CMK (cell line): ENCODE results near the gene P2RX7.
A peak's percentile ranks its signal among the peaks of the same experiment; 100 is the strongest.

Experiments used
- DNase-seq: peaks from one replicate; pipeline ENCODE4 v3.0.0-alpha.2; 2010; ENCODE audit warnings: low read depth

The P2RX7 gene

GRCh38 chr12:121132601-121133481 lies at the start of gene P2RX7:
P2RX7 (plus strand) TSS chr12:121132876; CDS start chr12:121132971, 95 bp downstream.
- DNase-seq = no peak

GRCh38 chr12:121084229-121084628 lies 48.4 kb upstream of the P2RX7 start:
- DNase-seq = no peak

GRCh38 chr12:121085069-121085468 lies 47.6 kb upstream of the P2RX7 start:
- no peak for DNase-seq

GRCh38 chr12:121085506-121086353 lies 46.9 kb upstream of the P2RX7 start:
- no peak for DNase-seq

- DNase-seq = no peak
These were observed 45.8 kb upstream of the P2RX7 start for GRCh38 chr12:121086781-121087295.

GRCh38 chr12:121087467-121088194 lies 45.0 kb upstream of the P2RX7 start:
- DNase-seq = no peak

- DNase-seq = no peak
These were observed 44.5 kb upstream of the P2RX7 start for GRCh38 chr12:121088195-121088585.

GRCh38 chr12:121089031-121089812 lies 43.5 kb upstream of the P2RX7 start:
- DNase-seq = no peak

GRCh38 chr12:121089813-121090430 lies 42.8 kb upstream of the P2RX7 start:
- no peak for DNase-seq

GRCh38 chr12:121090586-121091514 lies 41.8 kb upstream of the P2RX7 start:
- DNase-seq = no peak

GRCh38 chr12:121092034-121092433 lies 40.6 kb upstream of the P2RX7 start:
- DNase-seq = no peak

- DNase-seq = no peak
These were observed 39.2 kb upstream of the P2RX7 start for GRCh38 chr12:121093487-121093891.

- DNase-seq = peak; percentile 68
These were observed 37.0 kb upstream of the P2RX7 start for GRCh38 chr12:121095544-121096198.

- DNase-seq = no peak
These were observed 36.4 kb upstream of the P2RX7 start for GRCh38 chr12:121096199-121096798.

GRCh38 chr12:121099779-121100178 lies 32.9 kb upstream of the P2RX7 start:
- no peak for DNase-seq

GRCh38 chr12:121102307-121102706 lies 30.4 kb upstream of the P2RX7 start:
- DNase-seq = no peak

- DNase-seq = no peak
These were observed 25.0 kb upstream of the P2RX7 start for GRCh38 chr12:121107681-121108080.

- DNase-seq = no peak
These were observed 24.2 kb upstream of the P2RX7 start for GRCh38 chr12:121108492-121108891.
